Measurements from ENCODE around the gene PRKN.

DNA sequence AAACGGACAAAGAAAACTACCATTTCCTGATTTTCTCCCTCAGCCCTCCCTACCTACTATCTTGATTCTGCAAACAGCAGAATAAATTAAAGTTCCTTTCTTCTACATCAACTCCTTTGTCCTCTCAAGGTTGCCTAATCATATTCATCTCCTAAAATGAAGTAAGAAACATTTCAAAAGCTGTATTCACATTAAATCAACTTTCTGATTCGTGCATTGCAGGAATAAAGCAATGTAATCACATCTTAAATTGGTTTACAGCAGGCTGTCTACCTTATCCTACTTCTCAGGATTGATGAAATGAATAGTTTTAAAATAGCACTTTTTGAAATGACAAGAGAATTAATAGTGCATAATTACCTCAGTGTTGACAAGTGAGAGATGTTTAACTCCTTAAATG is 25.1 kb downstream of the PRKN start:
- TF ChIP-seq, protein P1, sequence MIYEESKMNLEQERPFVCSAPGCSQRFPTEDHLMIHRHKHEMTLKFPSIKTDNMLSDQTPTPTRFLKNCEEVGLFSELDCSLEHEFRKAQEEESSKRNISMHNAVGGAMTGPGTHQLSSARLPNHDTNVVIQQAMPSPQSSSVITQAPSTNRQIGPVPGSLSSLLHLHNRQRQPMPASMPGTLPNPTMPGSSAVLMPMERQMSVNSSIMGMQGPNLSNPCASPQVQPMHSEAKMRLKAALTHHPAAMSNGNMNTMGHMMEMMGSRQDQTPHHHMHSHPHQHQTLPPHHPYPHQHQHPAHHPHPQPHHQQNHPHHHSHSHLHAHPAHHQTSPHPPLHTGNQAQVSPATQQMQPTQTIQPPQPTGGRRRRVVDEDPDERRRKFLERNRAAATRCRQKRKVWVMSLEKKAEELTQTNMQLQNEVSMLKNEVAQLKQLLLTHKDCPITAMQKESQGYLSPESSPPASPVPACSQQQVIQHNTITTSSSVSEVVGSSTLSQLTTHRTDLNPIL (CRISPR knock-in tag; IDR thresholded peaks at IDR 0.05; ENCODE audit: low read depth), result no peak
- TF ChIP-seq ARNTL (CRISPR knock-in tag; IDR thresholded peaks at IDR 0.05; ENCODE audit: borderline replicate concordance, low read depth) (no peak), ESRRG (CRISPR knock-in tag; IDR thresholded peaks at IDR 0.05) (no peak), ZNF70 (CRISPR knock-in tag; IDR thresholded peaks at IDR 0.05) (no peak)

Data from SK-N-SH treated with all-trans-retinoic acid at 6 μM for 48 hours (cell line).